ENCODE measurements around the gene N4BP2L2.

Gene N4BP2L2

DNA sequence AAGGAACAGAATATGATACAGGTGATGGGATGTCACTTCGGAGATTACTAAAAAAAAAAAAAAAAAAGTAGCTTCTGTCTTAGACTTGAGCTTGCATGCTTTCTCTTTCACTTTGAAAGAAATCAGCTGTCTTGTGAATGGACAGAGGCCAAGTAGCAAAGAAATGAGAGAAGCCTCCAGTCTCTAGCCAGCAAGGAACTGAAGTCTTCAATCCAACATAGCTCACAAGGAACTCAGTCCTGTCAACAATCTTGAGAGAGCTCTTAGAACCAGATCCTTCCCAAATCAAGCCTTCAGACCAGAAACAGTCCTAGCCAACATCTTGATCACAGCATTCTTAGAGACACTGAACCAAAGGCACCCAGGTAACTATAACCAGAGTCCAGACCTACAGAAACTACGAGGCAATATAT, 7.7 kb downstream of the N4BP2L2 start:
- no peak for TF ChIP-seq CTCF (IDR thresholded peaks at IDR 0.05; ENCODE audit: borderline replicate concordance, insufficient read depth, low read depth, low read length)
- no peak overlapping the region for H3K4me3 ChIP-seq (ENCODE audit: low read depth, low read length)

DNA sequence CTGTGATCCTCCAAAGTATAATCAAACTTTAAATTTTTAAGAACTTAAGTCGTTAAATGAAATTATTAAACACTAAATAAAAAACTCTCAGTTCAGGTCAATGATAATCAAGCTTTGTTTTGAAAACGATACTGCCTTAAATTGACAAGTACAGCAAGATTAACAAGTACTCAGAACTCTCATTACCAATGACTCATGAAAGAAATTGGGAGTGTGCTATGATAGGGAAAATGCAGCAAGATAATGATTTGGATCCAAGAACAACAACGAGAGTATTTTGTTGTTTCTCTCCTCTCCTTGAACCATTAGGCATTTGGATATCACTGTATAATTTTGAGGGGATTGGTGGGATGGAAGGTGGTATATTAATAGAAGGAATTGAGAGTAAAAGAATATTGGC, 10.2 kb downstream of the N4BP2L2 start:
- no peak for TF ChIP-seq CTCF (IDR thresholded peaks at IDR 0.05; ENCODE audit: borderline replicate concordance, insufficient read depth, low read depth, low read length)
- no peak overlapping the region for H3K4me3 ChIP-seq (ENCODE audit: low read depth, low read length)

DNA sequence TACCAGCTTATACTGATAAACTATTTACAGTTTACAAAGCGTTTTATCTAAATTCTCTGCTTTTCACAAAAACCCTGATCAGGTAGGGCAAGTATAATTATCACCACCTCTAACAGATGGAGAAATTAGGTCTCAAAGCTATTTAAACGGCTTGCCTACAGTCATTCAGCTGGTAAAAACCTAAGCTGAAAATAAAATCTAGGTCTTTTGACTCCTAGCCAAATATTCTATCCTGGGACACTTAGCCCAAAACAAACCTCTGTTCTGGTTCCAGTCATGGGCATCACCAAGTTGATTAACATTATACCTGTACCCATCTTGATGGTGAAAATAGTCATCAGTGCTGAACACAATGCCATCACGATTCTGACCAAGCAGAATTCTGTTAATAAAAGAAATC, 11.4 kb downstream of the N4BP2L2 start:
- H3K4me3 ChIP-seq (ENCODE audit: low read depth, low read length) = no peak overlapping the region
- TF ChIP-seq CTCF (IDR thresholded peaks at IDR 0.05; ENCODE audit: borderline replicate concordance, insufficient read depth, low read depth, low read length) = no peak

- no peak for TF ChIP-seq CTCF (IDR thresholded peaks at IDR 0.05; ENCODE audit: borderline replicate concordance, insufficient read depth, low read depth, low read length)
- no peak overlapping the region for H3K4me3 ChIP-seq (ENCODE audit: low read depth, low read length)
These were observed 12.8 kb downstream of the N4BP2L2 start for GRCh38 chr13:32525766-32526165.

- no peak for TF ChIP-seq CTCF (IDR thresholded peaks at IDR 0.05; ENCODE audit: borderline replicate concordance, insufficient read depth, low read depth, low read length)
- H3K4me3 ChIP-seq (ENCODE audit: low read depth, low read length) = no peak overlapping the region
These were observed 23.3 kb downstream of the N4BP2L2 start for GRCh38 chr13:32515246-32515645.

- no peak for TF ChIP-seq CTCF (IDR thresholded peaks at IDR 0.05; ENCODE audit: borderline replicate concordance, insufficient read depth, low read depth, low read length)
These were observed 27.1 kb downstream of the N4BP2L2 start for GRCh38 chr13:32511482-32511881.

GRCh38 chr13:32504876-32505275, 33.7 kb downstream of the N4BP2L2 start:
- TF ChIP-seq CTCF (IDR thresholded peaks at IDR 0.05; ENCODE audit: borderline replicate concordance, insufficient read depth, low read depth, low read length) = no peak
- H3K4me3 ChIP-seq (ENCODE audit: low read depth, low read length) = no peak overlapping the region

More at GRCh38 chr13:32511482-32511881, 27.1 kb downstream of the N4BP2L2 start:
- no peak overlapping the region for H3K4me3 ChIP-seq (ENCODE audit: low read depth, low read length)

Data from GM12875 (cell line).